Measurements from ENCODE around the gene CYP4V2.

GRCh38 chr4:186166852-186167512, 24.4 kb upstream of the CYP4V2 start:
- TF ChIP-seq CREB1 (IDR thresholded peaks at IDR 0.05; ENCODE audit: low read depth) = no peak
- TF ChIP-seq FOXM1 (IDR thresholded peaks at IDR 0.05; ENCODE audit: borderline replicate concordance, low read depth) = no peak

All from Ishikawa (cell line).